ENCODE results near the gene TSPO2.
A peak's percentile ranks its signal among the peaks of the same experiment; 100 is the strongest.

TSPO2 gene

GRCh38 chr6:41061196-41061726, 19.0 kb downstream of the TSPO2 start:
- no peak overlapping the region for H3K27ac Mint-ChIP-seq (ENCODE audit: low read depth)
- no peak for ATAC-seq (replicated peaks; ENCODE audit: extremely low read depth, poor library complexity, severe bottlenecking)
- no peaks in the 10 kb centered on the region for H3K4me1 Mint-ChIP-seq
- no peak for DNase-seq (ENCODE audit: low spot score in 2 of 2)
- no peaks in the 10 kb centered on the region for H3K27me3 Mint-ChIP-seq
- H3K9me3 Mint-ChIP-seq: no peaks in the 10 kb centered on the region
- no peak overlapping the region for H3K4me3 Mint-ChIP-seq
- H3K36me3 Mint-ChIP-seq (ENCODE audit: insufficient read depth): peaks cover 34% of the 10 kb centered on the region

GRCh38 chr6:41062056-41062455, 19.8 kb downstream of the TSPO2 start:
- no peaks in the 10 kb centered on the region for H3K27me3 Mint-ChIP-seq
- no peak overlapping the region for H3K27ac Mint-ChIP-seq (ENCODE audit: low read depth)
- ATAC-seq (replicated peaks; ENCODE audit: extremely low read depth, poor library complexity, severe bottlenecking): no peak
- no peak for DNase-seq (ENCODE audit: low spot score in 2 of 2)
- peaks cover 6% of the 10 kb centered on the region for H3K4me1 Mint-ChIP-seq
- H3K9me3 Mint-ChIP-seq: no peaks in the 10 kb centered on the region
- H3K4me3 Mint-ChIP-seq: no peak overlapping the region
- peaks cover 41% of the 10 kb centered on the region for H3K36me3 Mint-ChIP-seq (ENCODE audit: insufficient read depth)

GRCh38 chr6:41063884-41064285, 21.6 kb downstream of the TSPO2 start:
- Mint-ChIP-seq H3K4me1 (peaks cover 8% of the 10 kb centered on the region), H3K4me3 (no peak overlapping the region), H3K36me3 (ENCODE audit: insufficient read depth) (peaks cover 44% of the 10 kb centered on the region), H3K27me3 (no peaks in the 10 kb centered on the region), H3K27ac (ENCODE audit: low read depth) (no peak overlapping the region), H3K9me3 (no peaks in the 10 kb centered on the region)
- no peak for DNase-seq (ENCODE audit: low spot score in 2 of 2)
- no peak for ATAC-seq (replicated peaks; ENCODE audit: extremely low read depth, poor library complexity, severe bottlenecking)

DNA sequence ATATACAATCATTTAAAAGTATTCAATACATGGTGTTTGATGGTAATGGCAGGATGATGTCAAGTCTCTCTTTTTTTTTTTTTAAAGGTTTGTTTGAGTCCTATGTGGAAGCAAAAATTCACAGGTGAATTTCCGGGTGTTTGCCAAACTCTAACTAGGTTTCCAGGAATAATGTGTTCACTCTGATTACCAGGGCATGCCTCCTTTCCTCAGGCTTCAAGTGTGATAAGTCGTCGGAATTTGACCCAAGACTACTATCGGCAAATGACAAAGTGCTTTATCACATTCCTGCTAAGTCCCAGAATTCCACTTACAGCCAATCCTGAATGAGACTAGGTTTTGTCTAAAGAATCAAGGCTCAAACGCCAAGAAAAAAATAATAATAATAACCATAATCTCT, 22.6 kb downstream of the TSPO2 start:
- ATAC-seq (replicated peaks; ENCODE audit: extremely low read depth, poor library complexity, severe bottlenecking) (no peak), DNase-seq (ENCODE audit: low spot score in 2 of 2) (no peak)
- H3K4me1 Mint-ChIP-seq: peaks cover 8% of the 10 kb centered on the region
- H3K27ac Mint-ChIP-seq (ENCODE audit: low read depth): no peak overlapping the region
- H3K27me3 Mint-ChIP-seq: no peaks in the 10 kb centered on the region
- H3K9me3 Mint-ChIP-seq: no peaks in the 10 kb centered on the region
- H3K4me3 Mint-ChIP-seq: no peak overlapping the region
- peaks cover 44% of the 10 kb centered on the region for H3K36me3 Mint-ChIP-seq (ENCODE audit: insufficient read depth)

DNA sequence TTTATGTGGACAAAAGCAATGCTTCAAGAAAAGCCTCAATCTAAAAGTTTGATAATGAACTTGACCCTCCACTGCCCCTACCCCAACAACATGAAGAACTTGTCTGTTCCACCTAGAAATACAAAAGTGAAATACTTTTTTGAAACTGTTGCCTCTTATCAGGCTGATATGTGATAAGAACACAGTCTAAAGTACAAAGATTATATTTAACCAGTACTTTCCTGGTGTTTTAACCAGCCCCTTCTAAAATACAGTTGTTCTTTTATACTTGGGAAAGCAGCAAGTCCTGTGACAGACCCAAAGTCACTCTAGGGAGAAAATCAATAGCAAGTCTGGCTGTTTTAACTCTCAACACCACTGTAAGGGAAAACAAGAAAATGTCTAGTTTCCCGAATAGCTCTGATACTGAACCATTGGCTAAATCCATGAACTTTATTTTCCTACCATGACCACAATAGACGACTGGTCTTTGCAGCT, 23.3 kb downstream of the TSPO2 start:
- Mint-ChIP-seq H3K27ac (ENCODE audit: low read depth) (no peak overlapping the region), H3K4me3 (no peak overlapping the region), H3K4me1 (peaks cover 14% of the 10 kb centered on the region), H3K9me3 (no peaks in the 10 kb centered on the region), H3K27me3 (no peaks in the 10 kb centered on the region), H3K36me3 (ENCODE audit: insufficient read depth) (peaks cover 44% of the 10 kb centered on the region)
- ATAC-seq (replicated peaks; ENCODE audit: extremely low read depth, poor library complexity, severe bottlenecking) (no peak), DNase-seq (ENCODE audit: low spot score in 2 of 2) (no peak)

- DNase-seq (ENCODE audit: low spot score in 2 of 2) (peak; percentile 27 to 42), ATAC-seq (replicated peaks; ENCODE audit: extremely low read depth, poor library complexity, severe bottlenecking) (no peak)
- no peak overlapping the region for H3K4me3 Mint-ChIP-seq
- peaks cover 27% of the 10 kb centered on the region for H3K4me1 Mint-ChIP-seq
- H3K9me3 Mint-ChIP-seq: no peaks in the 10 kb centered on the region
- H3K36me3 Mint-ChIP-seq (ENCODE audit: insufficient read depth): peaks cover 35% of the 10 kb centered on the region
- H3K27ac Mint-ChIP-seq (ENCODE audit: low read depth): peak overlapping the region; percentile 77
- no peaks in the 10 kb centered on the region for H3K27me3 Mint-ChIP-seq
Observed at GRCh38 chr6:41066867-41067304, 24.6 kb downstream of the TSPO2 start.

DNA sequence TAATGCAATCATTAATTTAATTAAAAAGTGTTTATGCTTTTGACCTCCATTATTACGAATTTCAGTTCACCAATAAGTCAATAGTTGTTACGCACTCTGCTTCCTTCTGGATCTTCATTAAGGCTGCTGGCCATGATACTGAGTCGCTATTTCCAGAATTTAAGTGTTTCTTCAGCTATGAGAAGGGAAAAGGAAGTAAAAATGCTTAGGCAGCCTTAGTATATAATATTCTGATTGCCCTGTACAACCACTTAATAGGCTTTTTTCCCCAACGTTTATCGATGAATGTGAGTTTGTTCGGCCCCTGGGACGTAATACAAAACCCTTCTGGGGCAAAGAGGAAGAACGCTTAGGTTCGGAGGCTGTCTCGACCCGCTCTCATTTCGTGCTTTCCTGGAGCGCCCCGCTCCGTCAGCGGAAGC, 29.2 kb downstream of the TSPO2 start:
- ATAC-seq (replicated peaks; ENCODE audit: extremely low read depth, poor library complexity, severe bottlenecking) (no peak), DNase-seq (ENCODE audit: low spot score in 2 of 2) (no peak)
- H3K4me3 Mint-ChIP-seq: peak overlapping the region; percentile 92
- peak overlapping the region; percentile 95 for H3K27ac Mint-ChIP-seq (ENCODE audit: low read depth)
- no peaks in the 10 kb centered on the region for H3K27me3 Mint-ChIP-seq
- H3K4me1 Mint-ChIP-seq: peaks cover 55% of the 10 kb centered on the region
- peaks cover 25% of the 10 kb centered on the region for H3K36me3 Mint-ChIP-seq (ENCODE audit: insufficient read depth)
- no peaks in the 10 kb centered on the region for H3K9me3 Mint-ChIP-seq

DNA sequence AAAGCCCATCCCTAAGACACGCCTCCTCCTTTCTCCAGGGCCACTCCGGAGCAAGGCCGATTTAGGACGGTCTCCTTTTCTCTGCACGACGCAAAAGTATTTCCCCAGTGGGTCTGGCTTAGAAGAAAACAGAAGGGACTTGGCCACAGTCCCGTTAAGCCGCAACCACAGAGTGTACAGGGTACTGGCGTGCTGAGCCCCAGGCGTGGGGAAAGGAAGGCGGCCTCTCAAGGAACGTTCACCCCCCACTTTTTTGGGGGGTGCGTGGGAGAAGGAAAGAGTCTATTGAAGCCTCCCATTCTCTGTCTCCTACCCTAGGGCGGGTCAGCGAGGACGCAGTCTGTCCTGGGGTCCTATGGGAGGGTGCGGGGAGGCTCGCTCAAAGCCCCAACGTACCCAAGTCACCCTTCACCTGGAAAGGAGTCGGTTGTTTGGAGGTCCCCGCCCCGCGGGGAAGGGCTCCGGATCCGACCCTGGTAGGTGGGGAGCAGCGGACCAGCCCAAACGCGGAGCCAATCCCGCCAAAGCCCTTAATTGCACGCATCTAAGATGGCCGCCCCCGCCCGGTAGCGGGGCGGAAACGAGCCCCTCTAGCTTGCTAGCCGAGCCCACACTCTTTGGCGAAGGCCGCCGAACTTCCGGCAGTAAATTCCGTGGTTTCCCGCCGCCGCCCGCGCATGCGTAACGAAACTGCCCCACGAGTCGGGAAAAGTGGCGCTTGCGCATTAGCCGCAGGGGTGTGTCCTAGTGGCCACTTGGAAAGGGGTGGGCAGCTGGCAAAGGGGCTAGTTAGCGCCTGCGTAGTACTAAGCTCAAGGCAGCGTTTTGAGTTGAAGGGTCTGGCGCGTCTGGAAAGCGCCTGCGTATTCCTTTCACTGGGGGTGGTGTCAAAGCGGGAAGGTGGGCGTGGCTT, 29.9 kb downstream of the TSPO2 start, which contains the start of gene OARD1:
TSS of gene OARD1 (minus strand) at position 434 of the 913 bp plus-strand sequence. CDS start 722 bp downstream, outside the sequence.
- H3K4me1 Mint-ChIP-seq: peaks cover 49% of the 10 kb centered on the region
- ATAC-seq (replicated peaks; ENCODE audit: extremely low read depth, poor library complexity, severe bottlenecking) (peak; percentile 78), DNase-seq (ENCODE audit: low spot score in 2 of 2) (peak; percentile 99 to 100)
- peak within 1 kb of the TSS; percentile 92 for H3K4me3 Mint-ChIP-seq
- peaks cover 19% of the 10 kb centered on the region for H3K36me3 Mint-ChIP-seq (ENCODE audit: insufficient read depth)
- H3K27ac Mint-ChIP-seq (ENCODE audit: low read depth): peak within 1 kb of the TSS; percentile 95
- no peaks in the 10 kb centered on the region for H3K27me3 Mint-ChIP-seq
- H3K9me3 Mint-ChIP-seq: no peaks in the 10 kb centered on the region

DNA sequence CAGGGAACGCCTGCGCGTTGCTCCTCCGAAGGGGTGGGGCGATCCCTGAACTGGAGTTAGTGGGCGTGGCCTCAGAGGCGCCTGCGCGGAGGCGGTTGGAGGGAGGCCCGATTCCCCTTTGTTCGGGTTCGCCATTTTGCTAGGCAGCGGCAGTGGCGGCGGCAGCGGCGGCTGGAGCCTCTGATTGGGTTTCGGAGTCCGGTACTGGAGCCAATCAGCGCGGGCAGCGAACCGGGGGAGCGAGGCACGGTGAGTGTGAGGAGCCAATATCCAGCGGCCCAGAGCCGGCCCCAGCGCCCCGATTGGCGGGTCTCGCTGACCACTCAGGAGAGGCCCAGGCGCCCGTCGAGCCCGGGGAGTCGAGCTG, 30.6 kb downstream of the TSPO2 start, which contains the start of gene NFYA:
TSS of gene NFYA (plus strand) at position 139 of the 367 bp plus-strand sequence. CDS start 6,116 bp downstream, outside the sequence.
- no peaks in the 10 kb centered on the region for H3K9me3 Mint-ChIP-seq
- H3K27ac Mint-ChIP-seq (ENCODE audit: low read depth): peak within 1 kb of the TSS; percentile 98
- H3K27me3 Mint-ChIP-seq: no peaks in the 10 kb centered on the region
- H3K4me1 Mint-ChIP-seq: peaks cover 49% of the 10 kb centered on the region
- DNase-seq (ENCODE audit: low spot score in 2 of 2) (peak in 1 of 2 donors; percentile 100), ATAC-seq (replicated peaks; ENCODE audit: extremely low read depth, poor library complexity, severe bottlenecking) (peak; percentile 73)
- H3K4me3 Mint-ChIP-seq: peak within 1 kb of the TSS; percentile 92
- peaks cover 15% of the 10 kb centered on the region for H3K36me3 Mint-ChIP-seq (ENCODE audit: insufficient read depth)

- ATAC-seq (replicated peaks; ENCODE audit: extremely low read depth, poor library complexity, severe bottlenecking) (peak; percentile 9), DNase-seq (ENCODE audit: low spot score in 2 of 2) (peak; percentile 58 to 68)
- Mint-ChIP-seq H3K4me3 (peak overlapping the region; percentile 92), H3K27me3 (no peaks in the 10 kb centered on the region), H3K36me3 (ENCODE audit: insufficient read depth) (peaks cover 14% of the 10 kb centered on the region), H3K4me1 (peaks cover 49% of the 10 kb centered on the region), H3K27ac (ENCODE audit: low read depth) (peak overlapping the region; percentile 98), H3K9me3 (no peaks in the 10 kb centered on the region)
Observed at GRCh38 chr6:41073203-41073967, 31.1 kb downstream of the TSPO2 start.

DNA sequence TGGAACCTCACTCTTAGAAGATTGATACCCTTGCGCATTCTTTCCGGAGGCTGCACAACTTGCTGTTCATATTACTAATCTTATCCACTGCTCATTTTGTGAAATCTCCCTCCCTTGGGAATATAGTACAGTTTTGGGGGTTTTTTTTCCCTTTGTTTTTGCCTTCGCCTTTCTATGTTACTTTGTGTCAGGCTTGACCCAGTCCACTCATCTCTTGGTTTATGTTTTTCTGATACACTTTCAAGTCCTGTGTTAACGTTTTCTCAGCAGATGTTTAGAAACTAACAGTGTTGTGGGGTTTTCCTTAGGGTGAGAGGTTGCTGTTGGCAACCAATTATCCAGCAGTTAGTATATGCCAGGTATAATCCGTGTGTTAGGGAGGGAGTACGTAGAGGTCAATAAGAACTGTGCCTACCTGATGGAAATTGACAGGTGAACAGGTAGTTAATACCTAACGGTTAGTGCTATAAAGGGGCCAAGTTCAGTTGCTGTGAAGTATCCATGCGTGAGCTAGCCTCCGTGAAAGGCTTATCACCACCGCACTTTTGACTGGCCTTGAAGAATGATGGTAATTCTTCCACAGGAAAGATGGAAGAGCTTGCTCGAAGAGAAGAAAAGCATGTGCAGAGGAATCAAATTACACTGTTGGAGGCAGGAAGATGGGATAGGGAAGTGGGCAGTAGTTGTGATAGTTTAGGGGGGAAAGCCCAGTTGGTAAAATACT, 31.9 kb downstream of the TSPO2 start:
- ATAC-seq (replicated peaks; ENCODE audit: extremely low read depth, poor library complexity, severe bottlenecking) (no peak), DNase-seq (ENCODE audit: low spot score in 2 of 2) (no peak)
- H3K4me3 Mint-ChIP-seq: peak overlapping the region; percentile 92
- H3K9me3 Mint-ChIP-seq: no peaks in the 10 kb centered on the region
- H3K27ac Mint-ChIP-seq (ENCODE audit: low read depth): peak overlapping the region; percentile 98
- H3K27me3 Mint-ChIP-seq: no peaks in the 10 kb centered on the region
- H3K4me1 Mint-ChIP-seq: peaks cover 49% of the 10 kb centered on the region
- peaks cover 16% of the 10 kb centered on the region for H3K36me3 Mint-ChIP-seq (ENCODE audit: insufficient read depth)

All from central memory CD8-positive, alpha-beta T cell (primary cell).